Measurements from ENCODE around the gene CNPY1. TPM values are rescaled to one million over a fixed set of nuclear protein-coding genes. Genes with fewer than 3 reads are reported as not detected.

CNPY1 gene
- total RNA-seq, 3 donors from 2014 or later = 0.29 TPM; not detected in 2

GRCh38 chr7:155464948-155465739 lies 81.2 kb downstream of the CNPY1 start:
- H3K9me3 ChIP-seq = no peaks in the 10 kb centered on the region
- no peak for DNase-seq (ENCODE audit: low spot score in 2 of 2)
- H3K4me3 ChIP-seq = no peak overlapping the region
- H3K36me3 ChIP-seq = no peaks in the 10 kb centered on the region
- H3K4me1 ChIP-seq = peaks cover 0 to 8% of the 10 kb centered on the region in 2 donors
- intact Hi-C loops (cut with DNase I; ENCODE audit: low total_unique reads) = no loop called here
- TF ChIP-seq POLR2AphosphoS5 (IDR thresholded peaks at IDR 0.05) = no peak
- no peak for TF ChIP-seq CTCF (IDR thresholded peaks at IDR 0.05)
- TF ChIP-seq POLR2A (IDR thresholded peaks at IDR 0.05) = no peak
- H3K27me3 ChIP-seq = peaks cover 9 to 100% of the 10 kb centered on the region in 2 donors
- H3K27ac ChIP-seq = no peak overlapping the region

- TF ChIP-seq POLR2A (IDR thresholded peaks at IDR 0.05) = no peak
- TF ChIP-seq POLR2AphosphoS5 (IDR thresholded peaks at IDR 0.05) = no peak
- no peak for TF ChIP-seq CTCF (IDR thresholded peaks at IDR 0.05)
- H3K4me1 ChIP-seq = peaks cover 0 to 8% of the 10 kb centered on the region in 2 donors
- H3K36me3 ChIP-seq = no peaks in the 10 kb centered on the region
- no peak overlapping the region for H3K27ac ChIP-seq
- no peak for DNase-seq (ENCODE audit: low spot score in 2 of 2)
- no peaks in the 10 kb centered on the region for H3K9me3 ChIP-seq
- peaks cover 10 to 100% of the 10 kb centered on the region in 2 donors for H3K27me3 ChIP-seq
- intact Hi-C loops (cut with DNase I; ENCODE audit: low total_unique reads) = no loop called here
- no peak overlapping the region for H3K4me3 ChIP-seq
Measured at GRCh38 chr7:155464183-155464582, 82.2 kb downstream of the CNPY1 start.

- Histone ChIP-seq H3K4me3 (no peak overlapping the region), H3K9me3 (no peaks in the 10 kb centered on the region), H3K27me3 (peaks cover 16 to 100% of the 10 kb centered on the region in 2 donors), H3K4me1 (peaks cover 6 to 8% of the 10 kb centered on the region in 2 donors), H3K27ac (no peak overlapping the region), H3K36me3 (no peaks in the 10 kb centered on the region)
- DNase-seq (ENCODE audit: low spot score in 2 of 2) = no peak
- no peak for TF ChIP-seq CTCF (IDR thresholded peaks at IDR 0.05)
- no peak for TF ChIP-seq POLR2A (IDR thresholded peaks at IDR 0.05)
- no peak for TF ChIP-seq POLR2AphosphoS5 (IDR thresholded peaks at IDR 0.05)
- intact Hi-C loops (cut with DNase I; ENCODE audit: low total_unique reads) = no loop called here
Measured at GRCh38 chr7:155463114-155463811, 83.1 kb downstream of the CNPY1 start.

- no peak overlapping the region for H3K4me3 ChIP-seq
- peaks cover 14 to 95% of the 10 kb centered on the region in 2 donors for H3K27me3 ChIP-seq
- H3K27ac ChIP-seq = no peak overlapping the region
- intact Hi-C loops (cut with DNase I; ENCODE audit: low total_unique reads) = no loop called here
- TF ChIP-seq POLR2A (IDR thresholded peaks at IDR 0.05) (no peak), POLR2AphosphoS5 (IDR thresholded peaks at IDR 0.05) (no peak), CTCF (IDR thresholded peaks at IDR 0.05) (no peak)
- peaks cover 0 to 11% of the 10 kb centered on the region in 2 donors for H3K4me1 ChIP-seq
- no peak for DNase-seq (ENCODE audit: low spot score in 2 of 2)
- no peaks in the 10 kb centered on the region for H3K9me3 ChIP-seq
- no peaks in the 10 kb centered on the region for H3K36me3 ChIP-seq
Measured at GRCh38 chr7:155462163-155462735, 84.1 kb downstream of the CNPY1 start.

GRCh38 chr7:155461631-155462030 lies 84.7 kb downstream of the CNPY1 start:
- no peaks in the 10 kb centered on the region for H3K9me3 ChIP-seq
- H3K27ac ChIP-seq = no peak overlapping the region
- H3K36me3 ChIP-seq = no peaks in the 10 kb centered on the region
- peaks cover 14 to 95% of the 10 kb centered on the region in 2 donors for H3K27me3 ChIP-seq
- TF ChIP-seq CTCF (IDR thresholded peaks at IDR 0.05) (no peak), POLR2A (IDR thresholded peaks at IDR 0.05) (no peak), POLR2AphosphoS5 (IDR thresholded peaks at IDR 0.05) (no peak)
- intact Hi-C loops (cut with DNase I; ENCODE audit: low total_unique reads) = no loop called here
- peaks cover 0 to 11% of the 10 kb centered on the region in 2 donors for H3K4me1 ChIP-seq
- no peak for DNase-seq (ENCODE audit: low spot score in 2 of 2)
- H3K4me3 ChIP-seq = no peak overlapping the region

Measured in breast epithelium (tissue), 4 donors.